SU-DHL-6 (cell line): ENCODE results near the gene DLG2.

ENCODE experiments used
- CTCF ChIP-seq: fragments of 200-600 bp; sonication (generic); IDR thresholded peaks from one replicate; pipeline ENCODE4 v1.5.1; 2017; ENCODE audit warnings: antibody characterized with exemption, mild to moderate bottlenecking, low read length, moderate library complexity; ENCODE audit not compliant: insufficient read depth, poor library complexity, severe bottlenecking
- EZH2phosphoT487 ChIP-seq: fragments of 200-600 bp; sonication (generic), shearing (Covaris generic); conservative IDR thresholded peaks from 2 replicates; pipeline ENCODE4 v1.6.1; 2018; ENCODE audit warnings: mild to moderate bottlenecking, antibody characterized with exemption, low read length, moderate library complexity, mixed read lengths

GRCh38 chr11:83693306-83693992 lies 1933.7 kb downstream of the DLG2 start:
- TF ChIP-seq CTCF (no peak), EZH2phosphoT487 (no peak)
